Left ventricle myocardium inferior (tissue), 1 donor: Measurements from ENCODE around the gene CYP4F3. TPM values are rescaled to one million over a fixed set of nuclear protein-coding genes. Genes with fewer than 3 reads are reported as not detected.
A peak's percentile ranks its signal among the peaks of the same experiment; 100 is the strongest.

Experiments used
- DNase-seq: peaks from one replicate; pipeline ENCODE4 v3.0.0-alpha.2; 2020
- H3K27ac ChIP-seq: fragments of 200-600 bp; replicated peaks from 2 replicates; pipeline ENCODE4 v1.8.0; 2021
- H3K27me3 ChIP-seq: fragments of 200-600 bp; 2 replicates; pipeline ENCODE4 v1.8.0; 2021; ENCODE audit warnings: low read depth
- H3K36me3 ChIP-seq: fragments of 200-600 bp; 2 replicates; pipeline ENCODE4 v1.8.0; 2021
- H3K4me1 ChIP-seq: fragments of 200-600 bp; 2 replicates; pipeline ENCODE4 v1.8.0; 2021
- H3K4me3 ChIP-seq: fragments of 200-600 bp; 2 replicates; pipeline ENCODE4 v1.8.0; 2021; ENCODE audit warnings: mild to moderate bottlenecking, moderate library complexity
- H3K9me3 ChIP-seq: fragments of 200-600 bp; replicated peaks from 2 replicates; pipeline ENCODE4 v1.8.0; 2021
- intact Hi-C: fragments of 100-400 bp; cut with micrococcal nuclease; formaldehyde crosslinking; loops from one replicate; pipeline ENCODE4 v1.11.0; 2022
- total RNA-seq: library from RNA; stranded (reverse); fragmentation: NEBNext Ultra II Directional; extraction: Animal tissue kit (Norgen Biotek cat#: 25700); gene quantifications from one replicate; pipeline ENCODE4 v1.2.1, GENCODE V29; 2021
- TF ChIP-seq, protein P1 (sequence below): fragments of 200-600 bp; IDR thresholded peaks from 2 replicates; pipeline ENCODE4 v1.8.0; 2021; ENCODE audit warnings: antibody characterized with exemption, mild to moderate bottlenecking, borderline replicate concordance
- donor health status: DM: no; HTN: yes; CAD: no; lungs with severe emphysema.

The CYP4F3 gene
- total RNA-seq, 1 donor from 2014 or later = not detected

GRCh38 chr19:15702534-15702930, 61.8 kb downstream of the CYP4F3 start:
- Histone ChIP-seq H3K4me1 (peaks cover 13% of the 10 kb centered on the region), H3K9me3 (peaks cover 19% of the 10 kb centered on the region), H3K27me3 (no peaks in the 10 kb centered on the region), H3K27ac (no peak overlapping the region), H3K36me3 (no peaks in the 10 kb centered on the region), H3K4me3 (no peak overlapping the region)
- intact Hi-C loops = no loop called here
- TF ChIP-seq, protein P1, sequence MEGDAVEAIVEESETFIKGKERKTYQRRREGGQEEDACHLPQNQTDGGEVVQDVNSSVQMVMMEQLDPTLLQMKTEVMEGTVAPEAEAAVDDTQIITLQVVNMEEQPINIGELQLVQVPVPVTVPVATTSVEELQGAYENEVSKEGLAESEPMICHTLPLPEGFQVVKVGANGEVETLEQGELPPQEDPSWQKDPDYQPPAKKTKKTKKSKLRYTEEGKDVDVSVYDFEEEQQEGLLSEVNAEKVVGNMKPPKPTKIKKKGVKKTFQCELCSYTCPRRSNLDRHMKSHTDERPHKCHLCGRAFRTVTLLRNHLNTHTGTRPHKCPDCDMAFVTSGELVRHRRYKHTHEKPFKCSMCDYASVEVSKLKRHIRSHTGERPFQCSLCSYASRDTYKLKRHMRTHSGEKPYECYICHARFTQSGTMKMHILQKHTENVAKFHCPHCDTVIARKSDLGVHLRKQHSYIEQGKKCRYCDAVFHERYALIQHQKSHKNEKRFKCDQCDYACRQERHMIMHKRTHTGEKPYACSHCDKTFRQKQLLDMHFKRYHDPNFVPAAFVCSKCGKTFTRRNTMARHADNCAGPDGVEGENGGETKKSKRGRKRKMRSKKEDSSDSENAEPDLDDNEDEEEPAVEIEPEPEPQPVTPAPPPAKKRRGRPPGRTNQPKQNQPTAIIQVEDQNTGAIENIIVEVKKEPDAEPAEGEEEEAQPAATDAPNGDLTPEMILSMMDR = no peak
- peak; percentile 79 for DNase-seq

Other genes starting within 250 kb of the CYP4F3 start
- gene AKAP8L, start 221.9 kb upstream of the CYP4F3 start, total RNA-seq = 74.5 TPM
- 25.3 TPM for gene WIZ, start 190.9 kb upstream of the CYP4F3 start, total RNA-seq
- 1.5 TPM for gene RASAL3, start 176.4 kb upstream of the CYP4F3 start, total RNA-seq
- gene PGLYRP2, start 161.4 kb upstream of the CYP4F3 start, total RNA-seq = not detected
- gene CYP4F22, start 132.4 kb upstream of the CYP4F3 start, total RNA-seq = not detected
- gene CYP4F8, start 25.7 kb upstream of the CYP4F3 start, total RNA-seq = not detected
- 3.3 TPM for gene CYP4F12, start 32.2 kb downstream of the CYP4F3 start, total RNA-seq
- gene OR10H2, start 87.1 kb downstream of the CYP4F3 start, total RNA-seq = not detected
- gene OR10H3, start 97.1 kb downstream of the CYP4F3 start, total RNA-seq = not detected
- gene OR10H5, start 146.8 kb downstream of the CYP4F3 start, total RNA-seq = not detected
- not detected for gene OR10H1, start 174.8 kb downstream of the CYP4F3 start, total RNA-seq